Measurements from ENCODE around the gene OR52B6.

OR52B6 gene

GRCh38 chr11:5564259-5565019 is 16.2 kb upstream of the OR52B6 start:
- Histone ChIP-seq H3K27ac (ENCODE audit: low read depth, low read length, poor library complexity, severe bottlenecking) (no peak overlapping the region), H3K4me3 (ENCODE audit: low read depth, low read length, poor library complexity, severe bottlenecking) (no peak overlapping the region), H3K9ac (ENCODE audit: low read length) (no peak overlapping the region), H3K9me2 (ENCODE audit: low read depth, low read length) (no peaks in the 10 kb centered on the region), H3K4me2 (ENCODE audit: low read length) (no peak overlapping the region), H3K27me3 (ENCODE audit: insufficient read depth, low read length) (no peaks in the 10 kb centered on the region), H3K4me1 (ENCODE audit: insufficient read depth, low read length, severe bottlenecking) (no peaks in the 10 kb centered on the region), H3K36me3 (ENCODE audit: insufficient read depth, low read length) (no peaks in the 10 kb centered on the region), H3F3A (ENCODE audit: insufficient read depth, low read length) (no peaks in the 10 kb centered on the region), H3K9me3 (ENCODE audit: low read length) (no peaks in the 10 kb centered on the region), H3K79me2 (ENCODE audit: insufficient read depth, low read length) (no peaks in the 10 kb centered on the region), H4K20me1 (ENCODE audit: insufficient read depth, low read length) (no peaks in the 10 kb centered on the region), H2AFZ (ENCODE audit: low read length) (no peak overlapping the region)
- no peak for TF ChIP-seq EZH2 (IDR thresholded peaks at IDR 0.05; ENCODE audit: borderline replicate concordance, low read length)
- TF ChIP-seq CTCF (IDR thresholded peaks at IDR 0.05; ENCODE audit: low read length) = no peak

DNA sequence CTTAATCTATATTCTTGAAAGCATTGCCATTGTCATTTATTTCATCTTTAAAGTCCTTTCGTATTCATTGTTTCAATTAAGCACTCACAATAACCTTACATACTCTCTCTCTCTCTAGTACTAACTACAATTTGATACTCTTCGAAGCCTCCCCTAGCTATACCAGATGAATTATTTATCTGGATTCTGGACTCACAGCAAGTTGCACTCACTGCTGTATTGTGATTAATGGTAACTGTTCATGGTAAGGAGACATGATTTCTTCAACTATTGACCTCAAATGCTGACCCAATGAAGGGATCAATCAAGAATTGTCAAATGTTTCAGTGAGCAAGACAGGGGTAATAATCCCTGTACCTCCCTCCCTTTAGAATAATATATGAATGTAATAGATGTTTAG is 6.0 kb upstream of the OR52B6 start:
- Histone ChIP-seq H3K9me3 (ENCODE audit: low read length) (no peaks in the 10 kb centered on the region), H3K4me1 (ENCODE audit: insufficient read depth, low read length, severe bottlenecking) (no peaks in the 10 kb centered on the region), H4K20me1 (ENCODE audit: insufficient read depth, low read length) (no peaks in the 10 kb centered on the region), H3K79me2 (ENCODE audit: insufficient read depth, low read length) (no peaks in the 10 kb centered on the region), H2AFZ (ENCODE audit: low read length) (no peak overlapping the region), H3K4me2 (ENCODE audit: low read length) (no peak overlapping the region), H3F3A (ENCODE audit: insufficient read depth, low read length) (no peaks in the 10 kb centered on the region), H3K27ac (ENCODE audit: low read depth, low read length, poor library complexity, severe bottlenecking) (no peak overlapping the region), H3K4me3 (ENCODE audit: low read depth, low read length, poor library complexity, severe bottlenecking) (no peak overlapping the region), H3K27me3 (ENCODE audit: insufficient read depth, low read length) (no peaks in the 10 kb centered on the region), H3K9ac (ENCODE audit: low read length) (no peak overlapping the region), H3K9me2 (ENCODE audit: low read depth, low read length) (no peaks in the 10 kb centered on the region), H3K36me3 (ENCODE audit: insufficient read depth, low read length) (no peaks in the 10 kb centered on the region)
- no peak for TF ChIP-seq CTCF (IDR thresholded peaks at IDR 0.05; ENCODE audit: low read length)
- TF ChIP-seq EZH2 (IDR thresholded peaks at IDR 0.05; ENCODE audit: borderline replicate concordance, low read length) = no peak

GRCh38 chr11:5575152-5575551 is 5.5 kb upstream of the OR52B6 start:
- Histone ChIP-seq H3F3A (ENCODE audit: insufficient read depth, low read length) (no peaks in the 10 kb centered on the region), H2AFZ (ENCODE audit: low read length) (no peak overlapping the region), H3K4me2 (ENCODE audit: low read length) (no peak overlapping the region), H3K9me3 (ENCODE audit: low read length) (no peaks in the 10 kb centered on the region), H3K79me2 (ENCODE audit: insufficient read depth, low read length) (no peaks in the 10 kb centered on the region), H3K36me3 (ENCODE audit: insufficient read depth, low read length) (no peaks in the 10 kb centered on the region), H4K20me1 (ENCODE audit: insufficient read depth, low read length) (no peaks in the 10 kb centered on the region), H3K27me3 (ENCODE audit: insufficient read depth, low read length) (no peaks in the 10 kb centered on the region), H3K9ac (ENCODE audit: low read length) (no peak overlapping the region), H3K27ac (ENCODE audit: low read depth, low read length, poor library complexity, severe bottlenecking) (no peak overlapping the region), H3K4me3 (ENCODE audit: low read depth, low read length, poor library complexity, severe bottlenecking) (no peak overlapping the region), H3K9me2 (ENCODE audit: low read depth, low read length) (no peaks in the 10 kb centered on the region), H3K4me1 (ENCODE audit: insufficient read depth, low read length, severe bottlenecking) (no peaks in the 10 kb centered on the region)
- no peak for TF ChIP-seq EZH2 (IDR thresholded peaks at IDR 0.05; ENCODE audit: borderline replicate concordance, low read length)
- no peak for TF ChIP-seq CTCF (IDR thresholded peaks at IDR 0.05; ENCODE audit: low read length)

Data from OCI-LY1 (cell line).